ENCODE data around the gene RNU4-1. TPM values are rescaled to one million over a fixed set of nuclear protein-coding genes. Genes with fewer than 3 reads are reported as not detected.

RNU4-1 gene
- total and polyA plus RNA-seq, 2 of the 4 experiments (the other 2 are of a cell fraction), result under 0.01 TPM; not detected in 1

DNA sequence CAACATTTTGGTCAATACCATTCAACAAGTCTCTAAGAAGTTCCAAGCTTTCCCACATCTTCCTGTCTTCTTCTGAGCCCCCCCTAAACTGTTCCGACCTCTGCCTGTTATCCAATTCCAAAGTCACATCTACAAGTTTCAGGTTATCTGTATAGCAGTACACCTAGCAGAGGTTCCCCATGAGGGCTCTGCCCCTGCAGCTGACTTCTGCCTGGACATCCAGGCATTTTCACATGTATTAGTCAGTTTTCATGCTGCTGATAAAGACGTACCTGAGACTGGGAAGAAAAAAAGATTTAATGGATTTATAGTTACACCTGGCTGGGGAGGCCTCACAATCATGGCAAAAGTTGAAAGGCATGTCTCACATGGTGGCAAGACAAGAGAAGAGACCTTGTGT lies 44.7 kb upstream of the RNU4-1 start:
- Histone ChIP-seq H4K8ac (ENCODE audit: low read depth in 2 of 2, low read length in 2 of 2) (no peak overlapping the region), H3K4me2 (ENCODE audit: low read depth, low read length) (no peak overlapping the region), H4K20me1 (ENCODE audit: insufficient read depth, low read length) (no peaks in the 10 kb centered on the region), H4K5ac (ENCODE audit: low read depth, low read length) (no peak overlapping the region), H3K27me3 (ENCODE audit: control insufficient read depth, insufficient read depth, low read length) (peaks cover 11% of the 10 kb centered on the region), H3K14ac (replicated peaks; ENCODE audit: low read depth, low read length) (no peak overlapping the region), H3K4me1 (ENCODE audit: control insufficient read depth, insufficient read depth, low read length) (no peaks in the 10 kb centered on the region), H3K79me1 (ENCODE audit: low read depth in 1 of 2, low read length in 2 of 2) (no peaks in the 10 kb centered on the region), H4K91ac (ENCODE audit: insufficient read depth, low read depth, low read length) (no peak overlapping the region), H2BK20ac (ENCODE audit: low read depth, low read length) (no peak overlapping the region), H3K9me1 (ENCODE audit: insufficient read depth, low read length) (no peaks in the 10 kb centered on the region), H2AK9ac (replicated peaks; ENCODE audit: low read depth, low read length, poor library complexity) (no peak overlapping the region), H3K23ac (ENCODE audit: low read depth, low read length) (no peak overlapping the region), H2BK120ac (ENCODE audit: low read depth, low read length) (no peak overlapping the region), H2BK5ac (ENCODE audit: low read depth, low read length, poor library complexity, severe bottlenecking) (no peak overlapping the region), H3K18ac (ENCODE audit: low read depth, low read length) (no peak overlapping the region), H3K36me3 (ENCODE audit: control insufficient read depth, insufficient read depth, low read length) (no peaks in the 10 kb centered on the region), H3K9ac (ENCODE audit: low read depth, low read length) (no peak overlapping the region), H3K4me3 (ENCODE audit: insufficient read depth, low read depth, low read length) (no peak overlapping the region), H2AFZ (replicated peaks; ENCODE audit: low read length, poor library complexity) (no peak overlapping the region), H2AK5ac (ENCODE audit: low read depth, low read length) (no peak overlapping the region), H3K9me3 (ENCODE audit: control insufficient read depth, insufficient read depth, low read length) (peaks cover 8% of the 10 kb centered on the region), H3K27ac (ENCODE audit: insufficient read depth, low read length) (no peak overlapping the region), H3K4ac (ENCODE audit: low read depth, low read length) (no peak overlapping the region), H2BK15ac (ENCODE audit: low read depth, low read length) (no peak overlapping the region), H3K56ac (ENCODE audit: extremely low read depth, insufficient read depth, low read length) (no peak overlapping the region)
- no peak for TF ChIP-seq FOS (IDR thresholded peaks at IDR 0.05; ENCODE audit: low read depth, low read length)
- no peak for TF ChIP-seq BHLHE40 (IDR thresholded peaks at IDR 0.05; ENCODE audit: low read depth, low read length)
- TF ChIP-seq, protein P1, sequence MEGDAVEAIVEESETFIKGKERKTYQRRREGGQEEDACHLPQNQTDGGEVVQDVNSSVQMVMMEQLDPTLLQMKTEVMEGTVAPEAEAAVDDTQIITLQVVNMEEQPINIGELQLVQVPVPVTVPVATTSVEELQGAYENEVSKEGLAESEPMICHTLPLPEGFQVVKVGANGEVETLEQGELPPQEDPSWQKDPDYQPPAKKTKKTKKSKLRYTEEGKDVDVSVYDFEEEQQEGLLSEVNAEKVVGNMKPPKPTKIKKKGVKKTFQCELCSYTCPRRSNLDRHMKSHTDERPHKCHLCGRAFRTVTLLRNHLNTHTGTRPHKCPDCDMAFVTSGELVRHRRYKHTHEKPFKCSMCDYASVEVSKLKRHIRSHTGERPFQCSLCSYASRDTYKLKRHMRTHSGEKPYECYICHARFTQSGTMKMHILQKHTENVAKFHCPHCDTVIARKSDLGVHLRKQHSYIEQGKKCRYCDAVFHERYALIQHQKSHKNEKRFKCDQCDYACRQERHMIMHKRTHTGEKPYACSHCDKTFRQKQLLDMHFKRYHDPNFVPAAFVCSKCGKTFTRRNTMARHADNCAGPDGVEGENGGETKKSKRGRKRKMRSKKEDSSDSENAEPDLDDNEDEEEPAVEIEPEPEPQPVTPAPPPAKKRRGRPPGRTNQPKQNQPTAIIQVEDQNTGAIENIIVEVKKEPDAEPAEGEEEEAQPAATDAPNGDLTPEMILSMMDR (conservative IDR thresholded peaks at IDR 0.05; ENCODE audit: low read depth, low read length), result no peak
- TF ChIP-seq, protein P2, sequence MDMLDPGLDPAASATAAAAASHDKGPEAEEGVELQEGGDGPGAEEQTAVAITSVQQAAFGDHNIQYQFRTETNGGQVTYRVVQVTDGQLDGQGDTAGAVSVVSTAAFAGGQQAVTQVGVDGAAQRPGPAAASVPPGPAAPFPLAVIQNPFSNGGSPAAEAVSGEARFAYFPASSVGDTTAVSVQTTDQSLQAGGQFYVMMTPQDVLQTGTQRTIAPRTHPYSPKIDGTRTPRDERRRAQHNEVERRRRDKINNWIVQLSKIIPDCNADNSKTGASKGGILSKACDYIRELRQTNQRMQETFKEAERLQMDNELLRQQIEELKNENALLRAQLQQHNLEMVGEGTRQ (IDR thresholded peaks at IDR 0.05; ENCODE audit: low read depth, low read length), result no peak
- TF ChIP-seq, protein P3, sequence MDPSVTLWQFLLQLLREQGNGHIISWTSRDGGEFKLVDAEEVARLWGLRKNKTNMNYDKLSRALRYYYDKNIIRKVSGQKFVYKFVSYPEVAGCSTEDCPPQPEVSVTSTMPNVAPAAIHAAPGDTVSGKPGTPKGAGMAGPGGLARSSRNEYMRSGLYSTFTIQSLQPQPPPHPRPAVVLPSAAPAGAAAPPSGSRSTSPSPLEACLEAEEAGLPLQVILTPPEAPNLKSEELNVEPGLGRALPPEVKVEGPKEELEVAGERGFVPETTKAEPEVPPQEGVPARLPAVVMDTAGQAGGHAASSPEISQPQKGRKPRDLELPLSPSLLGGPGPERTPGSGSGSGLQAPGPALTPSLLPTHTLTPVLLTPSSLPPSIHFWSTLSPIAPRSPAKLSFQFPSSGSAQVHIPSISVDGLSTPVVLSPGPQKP (IDR thresholded peaks at IDR 0.05; ENCODE audit: borderline replicate concordance, low read depth, low read length), result no peak
- TF ChIP-seq POLR2A (IDR thresholded peaks at IDR 0.05; ENCODE audit: low read depth, low read length), result no peak
- no peak for TF ChIP-seq MAFK (IDR thresholded peaks at IDR 0.05; ENCODE audit: low read depth, low read length)
- no peak for TF ChIP-seq NFE2L2 (IDR thresholded peaks at IDR 0.05; ENCODE audit: low read depth, low read length)
- intact Hi-C loops (cut with micrococcal nuclease), result no loop called here
- no TSS peak for BruUV-seq (replicated peaks)
- in situ Hi-C loops (cut with MboI; ENCODE audit: low sequenced_read_pairs), result loop anchor here (25.0 kb wide), 1 partner anchor 100 kb away; the partner anchor contains the start of genes COX6A1, GATC and TRIAP1
- DNase-seq (no peak), ATAC-seq (ENCODE audit: low read depth) (no peak)
- WGBS, 2 experiments (ENCODE audit: extremely low coverage in 2 of 2, insufficient read length in 1 of 2), result no CpG with 5 or more reads among the region's 2 CpGs
- CTCF ChIA-PET, result no interaction called here
- dilution Hi-C loops (cut with HindIII; ENCODE audit: low sequenced_read_pairs, unreplicated experiment), result no loop called here
- POLR2A ChIA-PET (ENCODE audit: unreplicated experiment), result no interaction called here

All from IMR-90 (cell line).